OCI-LY3 (cell line): ENCODE measurements around the gene PHLDB3.

ENCODE experiments used
- H2AFZ ChIP-seq: fragments of 200-600, 300-600 bp; shearing (Covaris generic); 2 replicates; pipeline ENCODE4 v1.6.0; 2014; ENCODE audit warnings: antibody characterized with exemption, low read depth, low read length
- H3K27ac ChIP-seq: fragments of 200-600, 300-600 bp; sonication (generic); 2 replicates; pipeline ENCODE4 v1.5.1; 2014; ENCODE audit warnings: mild to moderate bottlenecking, low read length, moderate library complexity, mixed read lengths
- H3K27me3 ChIP-seq: fragments of 200-600, 300-600 bp; sonication (generic); 2 replicates; pipeline ENCODE4 v1.6.1; 2014; ENCODE audit warnings: low read depth, low read length, mixed read lengths
- H3K36me3 ChIP-seq: fragments of 200-600, 300-600 bp; sonication (generic); replicated peaks from 2 replicates; pipeline ENCODE3; 2014; ENCODE audit warnings: low read depth, low read length, mixed read lengths
- H3K4me1 ChIP-seq: fragments of 300-600, 200-600 bp; sonication (generic); 2 replicates; pipeline ENCODE4 v1.6.1; 2014; ENCODE audit warnings: low read length, mixed read lengths
- H3K4me2 ChIP-seq: fragments of 200-600, 300-600 bp; sonication (generic); 2 replicates; pipeline ENCODE4 v1.6.1; 2014; ENCODE audit warnings: low read length, mixed read lengths
- H3K4me3 ChIP-seq: fragments of 300-600, 200-600 bp; sonication (generic); 2 replicates; pipeline ENCODE4 v1.5.1; 2014; ENCODE audit warnings: antibody characterized with exemption, mild to moderate bottlenecking, low read length, moderate library complexity
- H3K79me2 ChIP-seq: fragments of 300-600, 200-600 bp; shearing (Covaris generic); 2 replicates; pipeline ENCODE4 v1.6.1; 2014; ENCODE audit warnings: mild to moderate bottlenecking, low read length, mixed read lengths
- H3K9ac ChIP-seq: fragments of 300-600, 200-600 bp; shearing (Covaris generic); 2 replicates; pipeline ENCODE4 v1.6.0; 2014; ENCODE audit warnings: mild to moderate bottlenecking, low read length, moderate library complexity
- H3K9me3 ChIP-seq: fragments of 200-600, 300-600 bp; shearing (Covaris generic); 2 replicates; pipeline ENCODE4 v1.6.1; 2014; ENCODE audit warnings: low read length, mixed read lengths; ENCODE audit not compliant: insufficient read depth
- H4K20me1 ChIP-seq: fragments of 200-600, 300-600 bp; sonication (generic); 2 replicates; pipeline ENCODE4 v1.6.1; 2016; ENCODE audit warnings: low read length, mixed read lengths; ENCODE audit not compliant: insufficient read depth
- EZH2phosphoT487 ChIP-seq: fragments of 200-600 bp; shearing (Covaris generic); IDR thresholded peaks from 2 replicates; pipeline ENCODE4 v1.6.1; 2018; ENCODE audit warnings: antibody characterized with exemption, mixed run types, low read depth
- TF ChIP-seq, protein P1 (sequence below): fragments of 200-600, 300-600 bp; sonication (generic); IDR thresholded peaks from 2 replicates; pipeline ENCODE4 v1.5.1; 2014; ENCODE audit warnings: antibody characterized with exemption, low read length, low read depth

The PHLDB3 gene

DNA sequence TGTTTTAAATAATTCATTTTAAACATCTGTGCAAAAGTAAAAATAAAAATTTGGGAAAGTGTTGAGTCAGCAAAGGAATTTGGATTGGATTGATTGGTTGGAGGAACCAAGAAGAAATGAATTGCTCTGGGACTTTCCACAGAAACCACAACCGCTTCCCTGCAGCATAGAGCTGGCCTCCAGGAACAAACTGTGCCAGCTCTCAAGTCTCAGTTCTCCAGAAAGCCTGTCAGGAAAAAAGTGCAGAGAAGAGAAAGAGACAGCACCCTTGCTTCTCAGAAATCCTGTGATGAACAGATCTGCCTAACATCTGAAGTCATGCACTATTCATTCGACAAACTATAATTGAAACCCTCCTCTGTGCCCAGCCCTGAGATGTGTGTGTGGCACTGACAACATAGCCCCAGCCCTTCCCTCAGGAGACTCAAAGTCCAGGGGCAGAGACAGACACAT is 54.0 kb downstream of the PHLDB3 start:
- Histone ChIP-seq H4K20me1 (no peaks in the 10 kb centered on the region), H3K4me3 (no peak overlapping the region), H3K27me3 (peaks cover 9% of the 10 kb centered on the region; the same call in 1 of the 2 replicates), H3K9me3 (no peaks in the 10 kb centered on the region), H3K9ac (no peak overlapping the region), H2AFZ (no peak overlapping the region), H3K4me2 (no peak overlapping the region), H3K36me3 (no peaks in the 10 kb centered on the region), H3K27ac (no peak overlapping the region), H3K79me2 (no peaks in the 10 kb centered on the region), H3K4me1 (peaks cover 10% of the 10 kb centered on the region)
- no peak for TF ChIP-seq EZH2phosphoT487
- TF ChIP-seq, protein P1, sequence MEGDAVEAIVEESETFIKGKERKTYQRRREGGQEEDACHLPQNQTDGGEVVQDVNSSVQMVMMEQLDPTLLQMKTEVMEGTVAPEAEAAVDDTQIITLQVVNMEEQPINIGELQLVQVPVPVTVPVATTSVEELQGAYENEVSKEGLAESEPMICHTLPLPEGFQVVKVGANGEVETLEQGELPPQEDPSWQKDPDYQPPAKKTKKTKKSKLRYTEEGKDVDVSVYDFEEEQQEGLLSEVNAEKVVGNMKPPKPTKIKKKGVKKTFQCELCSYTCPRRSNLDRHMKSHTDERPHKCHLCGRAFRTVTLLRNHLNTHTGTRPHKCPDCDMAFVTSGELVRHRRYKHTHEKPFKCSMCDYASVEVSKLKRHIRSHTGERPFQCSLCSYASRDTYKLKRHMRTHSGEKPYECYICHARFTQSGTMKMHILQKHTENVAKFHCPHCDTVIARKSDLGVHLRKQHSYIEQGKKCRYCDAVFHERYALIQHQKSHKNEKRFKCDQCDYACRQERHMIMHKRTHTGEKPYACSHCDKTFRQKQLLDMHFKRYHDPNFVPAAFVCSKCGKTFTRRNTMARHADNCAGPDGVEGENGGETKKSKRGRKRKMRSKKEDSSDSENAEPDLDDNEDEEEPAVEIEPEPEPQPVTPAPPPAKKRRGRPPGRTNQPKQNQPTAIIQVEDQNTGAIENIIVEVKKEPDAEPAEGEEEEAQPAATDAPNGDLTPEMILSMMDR: no peak

DNA sequence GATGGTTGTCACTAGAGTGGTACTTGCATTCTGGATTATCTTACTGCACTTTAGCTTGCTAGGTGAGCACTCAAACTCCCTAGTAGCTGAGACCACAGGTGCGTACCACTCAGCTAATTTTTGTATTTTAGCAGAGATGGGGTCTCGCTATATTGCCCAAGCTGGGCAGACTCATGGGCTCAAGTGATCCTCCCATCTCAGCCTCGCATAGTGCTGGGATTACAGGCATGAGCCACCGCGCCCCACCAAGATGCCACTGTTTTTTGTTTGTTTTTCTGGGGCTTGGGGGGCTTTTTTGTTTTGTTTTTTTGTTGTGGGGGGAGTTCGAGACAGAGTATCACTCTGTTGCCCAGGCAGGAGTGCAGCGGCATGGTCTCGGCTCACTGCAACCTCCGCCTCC is 56.9 kb downstream of the PHLDB3 start:
- Histone ChIP-seq H3K9ac (no peak overlapping the region), H3K4me2 (no peak overlapping the region), H3K36me3 (no peaks in the 10 kb centered on the region), H3K27ac (no peak overlapping the region), H3K27me3 (0 out of 2 replicates have a peak, but pooled peaks cover 4% of the 10 kb centered on the region), H4K20me1 (no peaks in the 10 kb centered on the region), H3K9me3 (no peaks in the 10 kb centered on the region), H3K4me3 (no peak overlapping the region), H2AFZ (no peak overlapping the region), H3K4me1 (peaks cover 6% of the 10 kb centered on the region), H3K79me2 (no peaks in the 10 kb centered on the region)
- no peak for TF ChIP-seq EZH2phosphoT487
- TF ChIP-seq, protein P1: no peak

DNA sequence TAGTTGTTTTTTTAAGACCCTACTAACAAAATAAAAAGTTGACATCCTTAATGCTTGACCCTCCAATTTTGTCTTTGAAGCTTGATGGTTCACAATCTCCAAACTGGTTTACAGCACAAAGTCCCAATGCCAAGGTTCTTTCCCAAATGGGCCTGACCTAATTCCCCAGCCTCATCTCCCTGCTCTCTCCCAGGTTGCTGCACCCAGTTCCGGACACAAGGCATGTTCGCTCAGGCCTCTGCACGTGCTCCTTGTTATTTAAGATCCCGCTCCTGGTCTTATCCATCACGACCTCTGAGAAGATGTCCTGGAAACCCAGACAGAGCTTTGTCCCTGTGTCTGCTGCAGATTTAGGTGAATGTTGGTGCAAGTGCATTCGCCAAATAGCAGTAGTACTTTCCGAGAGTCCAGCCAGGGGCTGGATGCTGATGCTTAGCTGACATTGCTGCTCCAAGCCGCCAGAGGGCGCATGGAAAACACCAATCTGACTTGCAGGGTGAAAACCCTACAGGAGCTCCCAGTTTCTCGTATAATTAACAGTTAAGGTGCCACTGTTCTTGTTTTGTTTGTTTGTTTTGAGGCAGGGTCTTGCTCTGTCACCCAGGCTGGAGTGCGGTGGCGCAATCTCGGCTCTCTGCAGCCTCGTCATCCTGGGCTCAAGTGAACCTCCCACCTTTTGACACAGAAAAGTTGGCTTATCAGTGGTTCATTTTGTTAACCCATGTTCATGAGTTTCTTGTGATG is 57.6 kb downstream of the PHLDB3 start:
- H3K4me3 ChIP-seq: no peak overlapping the region
- TF ChIP-seq, protein P1: peak; percentile 98
- no peak for TF ChIP-seq EZH2phosphoT487
- H4K20me1 ChIP-seq: no peaks in the 10 kb centered on the region
- no peak overlapping the region for H3K9ac ChIP-seq
- no peaks in the 10 kb centered on the region for H3K79me2 ChIP-seq
- no peak overlapping the region; the same call in 1 of the 2 replicates for H2AFZ ChIP-seq
- no peaks in the 10 kb centered on the region for H3K36me3 ChIP-seq
- peaks cover 6% of the 10 kb centered on the region for H3K4me1 ChIP-seq
- peak overlapping the region; percentile 36; the same call in 1 of the 2 replicates for H3K4me2 ChIP-seq
- no peaks in the 10 kb centered on the region for H3K9me3 ChIP-seq
- 0 out of 2 replicates have a peak, but pooled peaks cover 3% of the 10 kb centered on the region for H3K27me3 ChIP-seq
- H3K27ac ChIP-seq: no peak overlapping the region

DNA sequence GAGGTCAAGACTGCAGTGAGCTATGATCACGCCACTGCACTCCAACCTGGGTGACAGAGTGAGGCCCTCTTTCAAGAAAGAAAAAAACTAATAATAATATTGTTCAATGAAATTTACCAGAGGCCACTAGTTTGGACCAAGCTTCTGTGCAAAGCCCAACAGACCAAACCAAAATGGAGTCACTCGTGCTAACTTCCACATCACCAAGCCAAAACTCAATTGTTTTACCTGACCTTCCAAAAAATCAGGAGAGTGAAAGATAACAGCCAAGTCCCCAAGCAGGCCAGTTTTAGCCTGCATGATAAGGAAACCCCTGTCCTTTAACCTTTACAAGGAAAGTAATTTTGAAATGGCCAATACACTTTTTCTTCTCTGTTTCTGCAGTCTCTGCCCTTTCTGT is 59.1 kb downstream of the PHLDB3 start:
- Histone ChIP-seq H3K27ac (no peak overlapping the region), H4K20me1 (no peaks in the 10 kb centered on the region), H2AFZ (no peak overlapping the region), H3K4me1 (peaks cover 2% of the 10 kb centered on the region), H3K4me2 (no peak overlapping the region), H3K36me3 (no peaks in the 10 kb centered on the region), H3K9me3 (no peaks in the 10 kb centered on the region), H3K27me3 (0 out of 2 replicates have a peak, but pooled peaks cover 3% of the 10 kb centered on the region), H3K4me3 (no peak overlapping the region), H3K79me2 (no peaks in the 10 kb centered on the region), H3K9ac (no peak overlapping the region)
- no peak for TF ChIP-seq EZH2phosphoT487
- TF ChIP-seq, protein P1: no peak
